IMR-90 (cell line): ENCODE data around the gene TSC2. TPM values are rescaled to one million over a fixed set of nuclear protein-coding genes. Genes with fewer than 3 reads are reported as not detected.

ENCODE experiments used
- ATAC-seq: fragments of 200-7000 bp; cut with Tn5 transposase; 2 replicates; pipeline ENCODE4 v1.9.1; 2020; ENCODE audit warnings: low read depth, mild to moderate bottlenecking, moderate library complexity
- BruUV-seq: library from RNA; stranded (reverse); fragments of 400-500 nt; replicated peaks from 2 replicates; lab custom pipeline; 2021; lab: Mats Ljungman, UMichigan
- CTCF ChIA-PET: fragments of 300-600 bp; formaldehyde crosslinking; extraction: SDS; loops from one replicate; lab custom pipeline; 2021; ENCODE audit warnings: antibody characterized with exemption; lab: Yijun Ruan, JAX
- POLR2A ChIA-PET: fragments of 300-600 bp; sonication (Branson Sonifier 250); formaldehyde crosslinking; loops from one replicate; lab custom pipeline; 2022; ENCODE audit warnings: antibody characterized with exemption; ENCODE audit not compliant: unreplicated experiment; lab: Charles Lee
- DNase-seq: peaks from one replicate; pipeline ENCODE4 v3.0.0; 2013
- H2AFZ ChIP-seq: replicated peaks from 2 replicates; pipeline ENCODE3; 2013; ENCODE audit warnings: low read length, mild to moderate bottlenecking; ENCODE audit not compliant: poor library complexity
- H2AK5ac ChIP-seq: 2 replicates; pipeline ENCODE4 v1.6.1; 2013; ENCODE audit warnings: low read depth, low read length, inconsistent platforms
- H2AK9ac ChIP-seq: replicated peaks from 2 replicates; pipeline ENCODE3; 2013; ENCODE audit warnings: mild to moderate bottlenecking, low read depth, low read length, moderate library complexity; ENCODE audit not compliant: poor library complexity
- H2BK120ac ChIP-seq: 2 replicates; pipeline ENCODE4 v1.6.1; 2013; ENCODE audit warnings: low read depth, low read length, inconsistent platforms
- H2BK15ac ChIP-seq: 3 replicates; pipeline ENCODE4 v1.6.1; 2013; ENCODE audit warnings: low read depth, low read length, inconsistent platforms
- H2BK20ac ChIP-seq: 2 replicates; pipeline ENCODE4 v1.6.1; 2013; ENCODE audit warnings: low read depth, mild to moderate bottlenecking, inconsistent platforms, low read length, moderate library complexity
- H2BK5ac ChIP-seq: 2 replicates; pipeline ENCODE4 v1.6.1; 2013; ENCODE audit warnings: mild to moderate bottlenecking, low read depth, low read length, inconsistent platforms; ENCODE audit not compliant: poor library complexity, severe bottlenecking
- H3K14ac ChIP-seq: replicated peaks from 2 replicates; pipeline ENCODE4 v1.6.1; 2013; ENCODE audit warnings: low read depth, low read length, inconsistent platforms
- H3K18ac ChIP-seq: 2 replicates; pipeline ENCODE4 v1.6.1; 2013; ENCODE audit warnings: low read depth, low read length, control low read depth
- H3K23ac ChIP-seq: 2 replicates; pipeline ENCODE4 v1.6.1; 2013; ENCODE audit warnings: low read depth, low read length, inconsistent platforms
- H3K27ac ChIP-seq: 2 replicates; pipeline ENCODE4 v1.5.1; 2013; ENCODE audit warnings: mild to moderate bottlenecking, control low read depth, low read length; ENCODE audit not compliant: insufficient read depth
- H3K27me3 ChIP-seq: 2 replicates; pipeline ENCODE4 v1.6.1; 2013; ENCODE audit warnings: low read length; ENCODE audit not compliant: control insufficient read depth, insufficient read depth
- H3K36me3 ChIP-seq: 2 replicates; pipeline ENCODE4 v1.6.1; 2013; ENCODE audit warnings: low read length, mixed read lengths; ENCODE audit not compliant: control insufficient read depth, insufficient read depth
- H3K4ac ChIP-seq: 2 replicates; pipeline ENCODE4 v1.6.1; 2013; ENCODE audit warnings: low read depth, low read length, inconsistent platforms
- H3K4me1 ChIP-seq: 2 replicates; pipeline ENCODE4 v1.6.1; 2013; ENCODE audit warnings: low read length, mixed read lengths; ENCODE audit not compliant: control insufficient read depth, insufficient read depth
- H3K4me2 ChIP-seq: 2 replicates; pipeline ENCODE4 v1.6.1; 2013; ENCODE audit warnings: low read depth, mild to moderate bottlenecking, control low read depth, low read length, moderate library complexity
- H3K4me3 ChIP-seq: 2 replicates; pipeline ENCODE4 v1.5.1; 2013; ENCODE audit warnings: low read depth, mild to moderate bottlenecking, control low read depth, low read length, moderate library complexity; ENCODE audit not compliant: insufficient read depth
- H3K56ac ChIP-seq: 2 replicates; pipeline ENCODE4 v1.6.1; 2013; ENCODE audit warnings: low read length, inconsistent platforms; ENCODE audit not compliant: insufficient read depth; ENCODE audit errors: extremely low read depth
- H3K79me1 ChIP-seq, 2 experiments: 2 replicates each; pipeline ENCODE4 v1.6.1; 2013; ENCODE audit warnings: low read length in 2 of 2, inconsistent platforms in 1 of 2, low read depth in 1 of 2
- H3K9ac ChIP-seq: 2 replicates; pipeline ENCODE4 v1.6.1; 2013; ENCODE audit warnings: low read depth, low read length, control low read depth
- H3K9me1 ChIP-seq: 2 replicates; pipeline ENCODE4 v1.6.1; 2013; ENCODE audit warnings: low read length, inconsistent platforms; ENCODE audit not compliant: insufficient read depth
- H3K9me3 ChIP-seq: 2 replicates; pipeline ENCODE4 v1.6.1; 2013; ENCODE audit warnings: low read length; ENCODE audit not compliant: control insufficient read depth, insufficient read depth
- H4K20me1 ChIP-seq: 2 replicates; pipeline ENCODE4 v1.6.1; 2013; ENCODE audit warnings: low read length, inconsistent platforms; ENCODE audit not compliant: insufficient read depth
- H4K5ac ChIP-seq: 2 replicates; pipeline ENCODE4 v1.6.1; 2013; ENCODE audit warnings: mild to moderate bottlenecking, low read depth, low read length, control low read depth
- H4K8ac ChIP-seq, 2 experiments: 2 replicates each; pipeline ENCODE4 v1.6.1; 2013; ENCODE audit warnings: low read depth in 2 of 2, low read length in 2 of 2, control low read depth in 1 of 2, inconsistent platforms in 1 of 2
- H4K91ac ChIP-seq: 2 replicates; pipeline ENCODE4 v1.6.1; 2013; ENCODE audit warnings: low read depth, low read length, inconsistent platforms; ENCODE audit not compliant: insufficient read depth
- BHLHE40 ChIP-seq: fragments of 150-350 bp; IDR thresholded peaks from 2 replicates; pipeline ENCODE4 v1.6.1; 2016; ENCODE audit warnings: mild to moderate bottlenecking, low read depth, low read length
- CEBPB ChIP-seq: IDR thresholded peaks from 2 replicates; pipeline ENCODE4 v1.6.1; 2012; ENCODE audit warnings: low read depth, low read length, improper control_type of control experiment
- CHD1 ChIP-seq: IDR thresholded peaks from 2 replicates; pipeline ENCODE4 v1.6.1; 2012; ENCODE audit warnings: low read depth, low read length, improper control_type of control experiment
- ELK1 ChIP-seq: fragments of 150-350 bp; IDR thresholded peaks from 2 replicates; pipeline ENCODE4 v1.6.1; 2016; ENCODE audit warnings: low read depth, mild to moderate bottlenecking, low read length, moderate library complexity, borderline replicate concordance
- FOS ChIP-seq: fragments of 150-350 bp; IDR thresholded peaks from 2 replicates; pipeline ENCODE4 v1.6.1; 2016; ENCODE audit warnings: low read depth, low read length
- MAFK ChIP-seq: IDR thresholded peaks from 2 replicates; pipeline ENCODE4 v1.6.1; 2012; ENCODE audit warnings: low read depth, low read length, improper control_type of control experiment
- MAZ ChIP-seq: IDR thresholded peaks from 2 replicates; pipeline ENCODE4 v1.6.1; 2012; ENCODE audit warnings: low read depth, mild to moderate bottlenecking, low read length, improper control_type of control experiment, moderate library complexity, borderline replicate concordance
- MXI1 ChIP-seq: IDR thresholded peaks from 2 replicates; pipeline ENCODE4 v1.6.1; 2012; ENCODE audit warnings: low read depth, mild to moderate bottlenecking, low read length, moderate library complexity, borderline replicate concordance
- NFE2L2 ChIP-seq: fragments of 150-350 bp; IDR thresholded peaks from 2 replicates; pipeline ENCODE4 v1.6.1; 2016; ENCODE audit warnings: low read depth, mild to moderate bottlenecking, low read length
- POLR2A ChIP-seq: IDR thresholded peaks from 2 replicates; pipeline ENCODE4 v1.6.1; 2012; ENCODE audit warnings: mild to moderate bottlenecking, low read depth, low read length
- RAD21 ChIP-seq: IDR thresholded peaks from 2 replicates; pipeline ENCODE4 v1.6.1; 2012; ENCODE audit warnings: low read length, improper control_type of control experiment
- RCOR1 ChIP-seq: IDR thresholded peaks from 2 replicates; pipeline ENCODE4 v1.6.1; 2012; ENCODE audit warnings: mild to moderate bottlenecking, low read length, improper control_type of control experiment; ENCODE audit not compliant: insufficient replicate concordance
- RFX5 ChIP-seq: IDR thresholded peaks from 2 replicates; pipeline ENCODE4 v1.8.0; 2012; ENCODE audit warnings: low read depth, mild to moderate bottlenecking, low read length, moderate library complexity
- SMC3 ChIP-seq: fragments of 150-350 bp; IDR thresholded peaks from 2 replicates; pipeline ENCODE4 v1.6.1; 2016; ENCODE audit warnings: low read depth, mild to moderate bottlenecking, antibody characterized with exemption, low read length, moderate library complexity
- USF2 ChIP-seq: fragments of 150-350 bp; IDR thresholded peaks from 2 replicates; pipeline ENCODE4 v1.6.1; 2017; ENCODE audit warnings: mild to moderate bottlenecking, antibody characterized with exemption, low read length, low read depth
- WGBS, 2 experiments: methylation state at CpG; one replicate each; pipeline versions ENCODE4 v1.1.5 to v1.1.7; 2013; ENCODE audit warnings: missing lambda C conversion rate in 2 of 2; ENCODE audit not compliant: insufficient read length in 1 of 2; ENCODE audit errors: extremely low coverage in 2 of 2; 5-methylcytosine and 5-hydroxymethylcytosine counted together
- dilution Hi-C: fragments of 300-500 bp; cut with HindIII; formaldehyde crosslinking; loops from one replicate; pipeline ENCODE4 v1.14.3; 2018; ENCODE audit warnings: low sequenced_read_pairs; ENCODE audit not compliant: unreplicated experiment
- in situ Hi-C: fragments of 300-500 bp; cut with MboI; formaldehyde crosslinking; loops from 3 replicates; pipeline ENCODE4 v1.14.3; 2019; ENCODE audit warnings: low sequenced_read_pairs, inconsistent platforms, mixed read lengths
- intact Hi-C: fragments of 100-400 bp; cut with micrococcal nuclease; formaldehyde crosslinking; loops from 2 replicates; pipeline ENCODE4 v1.10.0; 2022
- polyA plus RNA-seq, 3 experiments: library from polyadenylated mRNA; depleted of rRNA; stranded (reverse); fragments of >200 nt; gene quantifications; 2 replicates each; pipeline ENCODE4 v1.2.3, GENCODE V29; 2012; ENCODE audit warnings: low replicate concordance in 1 of 3
- total RNA-seq: library from RNA; depleted of rRNA; stranded (reverse); fragments of >200 nt; gene quantifications from 2 replicates; pipeline ENCODE4 v1.2.3, GENCODE V29; 2012

Gene TSC2
- total and polyA plus RNA-seq, 2 of the 4 experiments (the other 2 are of a cell fraction) = 31.4 to 88.6 TPM

- peaks cover 19% of the 10 kb centered on the region for H3K9me1 ChIP-seq
- H3K14ac ChIP-seq = peak overlapping the region; percentile 87
- peak overlapping the region; percentile 85 for H2BK15ac ChIP-seq
- no peaks in the 10 kb centered on the region for H3K9me3 ChIP-seq
- no peaks in the 10 kb centered on the region for H3K27me3 ChIP-seq
- peak overlapping the region; percentile 100 for H4K91ac ChIP-seq
- peak overlapping the region; percentile 93 for H3K27ac ChIP-seq
- dilution Hi-C loops = no loop called here
- peak overlapping the region; percentile 9 for H3K4me2 ChIP-seq
- H3K23ac ChIP-seq = peak overlapping the region; percentile 83
- ATAC-seq (peak; percentile 70), DNase-seq (peak; percentile 93)
- H3K4me1 ChIP-seq = peaks cover 59% of the 10 kb centered on the region
- peaks cover 33% of the 10 kb centered on the region; the same call in 1 of the 2 replicates for H3K36me3 ChIP-seq
- no TSS peak for BruUV-seq
- peak overlapping the region; percentile 82 for H2BK20ac ChIP-seq
- ChIA-PET POLR2A (interaction anchor here (0.5 to 0.6 kb wide), 2 partner anchors 17 to 44 kb away, joined by 4 to 7 read pairs; no protein-coding TSS in a partner anchor), CTCF (no interaction called here)
- peak overlapping the region; percentile 87 for H4K5ac ChIP-seq
- peak overlapping the region; percentile 54; the same call in 1 of the 2 replicates for H3K56ac ChIP-seq
- peaks cover 14 to 51% of the 10 kb centered on the region in 2 experiments; a peak in 3 of 4 replicates for H3K79me1 ChIP-seq
- H3K18ac ChIP-seq = peak overlapping the region; percentile 89
- H4K20me1 ChIP-seq = no peaks in the 10 kb centered on the region
- intact Hi-C loops = loop anchor here (1.0 kb wide), 1 partner anchor 16 kb away; no protein-coding TSS in a partner anchor
- peak overlapping the region; percentile 79 to 99 for H4K8ac ChIP-seq
- H2AK9ac ChIP-seq = peak overlapping the region; percentile 99
- in situ Hi-C loops = no loop called here
- WGBS, 2 experiments = 11% methylated on average over 7 of the region's 29 CpGs; no CpG with 5 or more reads in 1 of the 2 experiments
- H3K4me3 ChIP-seq = no peak overlapping the region
- H2BK120ac ChIP-seq = peak overlapping the region; percentile 98
- peak overlapping the region; percentile 47 for H3K9ac ChIP-seq
- H2AK5ac ChIP-seq = peak overlapping the region; percentile 99
- H2AFZ ChIP-seq = peak overlapping the region; percentile 85
- H3K4ac ChIP-seq = peak overlapping the region; percentile 96
- peak overlapping the region; percentile 96 for H2BK5ac ChIP-seq
- TF ChIP-seq CEBPB (no peak), USF2 (no peak), NFE2L2 (no peak), ELK1 (no peak), FOS (peak; percentile 31; the same call in 1 of the 2 replicates), RCOR1 (peak; percentile 50), CHD1 (no peak), RFX5 (no peak), POLR2A (peak; percentile 33; the same call in 1 of the 2 replicates), SMC3 (no peak), MAFK (no peak), RAD21 (0 out of 2 replicates have a peak, but pooled peaks have one; percentile 4), BHLHE40 (peak; percentile 91), MAZ (peak; percentile 85; the same call in 1 of the 2 replicates), MXI1 (peak; percentile 69; the same call in 1 of the 2 replicates)
Observed at GRCh38 chr16:2039274-2040031, 8.3 kb upstream of the TSC2 start.
